CD4-positive, alpha-beta T cell treated with Interferon gamma for 1 hour (primary cell): Measurements from ENCODE around the gene CLIP4.
A peak's percentile ranks its signal among the peaks of the same experiment; 100 is the strongest.

Source experiments
- DNase-seq: peaks from one replicate; pipeline ENCODE4 v3.0.0-alpha.2; 2020

Gene CLIP4

GRCh38 chr2:29193681-29194080 lies 78.5 kb downstream of the CLIP4 start:
- DNase-seq, result no peak

GRCh38 chr2:29195796-29196195 lies 80.6 kb downstream of the CLIP4 start:
- DNase-seq, result no peak

- DNase-seq, result peak; percentile 62
Observed at GRCh38 chr2:29196792-29197788, 81.9 kb downstream of the CLIP4 start.

- DNase-seq, result no peak
Observed at GRCh38 chr2:29201979-29202378, 86.8 kb downstream of the CLIP4 start.

GRCh38 chr2:29202819-29203495 lies 87.7 kb downstream of the CLIP4 start:
- DNase-seq, result no peak

- no peak for DNase-seq
Observed at GRCh38 chr2:29206941-29207340, 91.7 kb downstream of the CLIP4 start.

- DNase-seq, result no peak
Observed at GRCh38 chr2:29207352-29208148, 92.3 kb downstream of the CLIP4 start.

- DNase-seq, result no peak
Observed at GRCh38 chr2:29209551-29209950, 94.3 kb downstream of the CLIP4 start.

GRCh38 chr2:29212009-29212408 lies 96.8 kb downstream of the CLIP4 start:
- DNase-seq, result no peak

GRCh38 chr2:29213888-29214291 lies 98.7 kb downstream of the CLIP4 start:
- no peak for DNase-seq

GRCh38 chr2:29215073-29215472 lies 99.9 kb downstream of the CLIP4 start:
- no peak for DNase-seq

GRCh38 chr2:29215739-29216608 lies 100.8 kb downstream of the CLIP4 start:
- DNase-seq, result no peak

GRCh38 chr2:29216609-29216909 lies 101.3 kb downstream of the CLIP4 start:
- DNase-seq, result no peak

GRCh38 chr2:29218071-29218470 lies 102.9 kb downstream of the CLIP4 start:
- DNase-seq, result no peak

GRCh38 chr2:29218550-29219125 lies 103.4 kb downstream of the CLIP4 start:
- no peak for DNase-seq

- no peak for DNase-seq
Observed at GRCh38 chr2:29219374-29219773, 104.2 kb downstream of the CLIP4 start.

GRCh38 chr2:29220506-29221270 lies 105.5 kb downstream of the CLIP4 start:
- DNase-seq, result no peak

GRCh38 chr2:29222381-29223179 lies 107.4 kb downstream of the CLIP4 start:
- no peak for DNase-seq

GRCh38 chr2:29223257-29223656 lies 108.0 kb downstream of the CLIP4 start:
- no peak for DNase-seq
